WTC11 (cell line): ENCODE measurements around the gene TMEM174. TPM values are rescaled to one million over a fixed set of nuclear protein-coding genes. Genes with fewer than 3 reads are reported as not detected.
A peak's percentile ranks its signal among the peaks of the same experiment; 100 is the strongest.

Experiments used
- ATAC-seq: fragments of 200-7000 bp; cut with Tn5 transposase; 2 replicates; pipeline ENCODE4 v1.10.0; 2021; ENCODE audit warnings: mild to moderate bottlenecking, moderate library complexity
- CTCF ChIA-PET: fragments of 300-600 bp; sonication (Branson Sonifier 250); formaldehyde crosslinking; loops from one replicate; lab custom pipeline; 2021; ENCODE audit warnings: antibody characterized with exemption; lab: Charles Lee
- POLR2A ChIA-PET: fragments of 350-600 bp; sonication (Branson Sonifier 250); formaldehyde crosslinking; loops from one replicate; lab custom pipeline; 2021; ENCODE audit warnings: antibody characterized with exemption; lab: Charles Lee
- DNase-seq: peaks from one replicate; pipeline ENCODE4 v3.0.0; 2021; ENCODE audit warnings: low spot score
- H3K27ac Mint-ChIP-seq: 2 replicates; pipeline ENCODE4 v1.8.0; 2021; ENCODE audit warnings: mixed read lengths
- H3K27me3 Mint-ChIP-seq: 2 replicates; pipeline ENCODE4 v1.8.0; 2021; ENCODE audit warnings: low read depth, mild to moderate bottlenecking, moderate library complexity, mixed read lengths
- H3K36me3 Mint-ChIP-seq: 2 replicates; pipeline ENCODE4 v1.8.0; 2021; ENCODE audit warnings: mixed read lengths
- H3K4me1 Mint-ChIP-seq: 2 replicates; pipeline ENCODE4 v1.8.0; 2022; ENCODE audit warnings: mixed read lengths
- H3K4me3 Mint-ChIP-seq: 2 replicates; pipeline ENCODE4 v1.8.0; 2021; ENCODE audit warnings: mild to moderate bottlenecking, moderate library complexity, mixed read lengths
- H3K9me3 Mint-ChIP-seq: 2 replicates; pipeline ENCODE4 v1.8.0; 2021; ENCODE audit warnings: mixed read lengths
- ARID4B ChIP-seq: sonication (generic); formaldehyde crosslinking; IDR thresholded peaks from 2 replicates; pipeline ENCODE4 v1.8.0; 2023; ENCODE audit warnings: missing genetic modification reagents, mild to moderate bottlenecking, borderline replicate concordance
- CREM ChIP-seq: sonication (generic); formaldehyde crosslinking; IDR thresholded peaks from 2 replicates; pipeline ENCODE4 v1.8.1; 2022; ENCODE audit warnings: mild to moderate bottlenecking, missing genetic modification reagents, moderate library complexity
- E2F4 ChIP-seq: sonication (generic); formaldehyde crosslinking; IDR thresholded peaks from 2 replicates; pipeline ENCODE4 v1.8.1; 2022; ENCODE audit warnings: low read depth, mild to moderate bottlenecking, moderate library complexity, missing genetic modification reagents, borderline replicate concordance
- FOXP1 ChIP-seq: sonication (generic); formaldehyde crosslinking; IDR thresholded peaks from 2 replicates; pipeline ENCODE4 v1.8.0; 2022; ENCODE audit warnings: missing genetic modification reagents, mild to moderate bottlenecking, moderate library complexity, borderline replicate concordance
- GABPB1 ChIP-seq: sonication (generic); formaldehyde crosslinking; IDR thresholded peaks from 2 replicates; pipeline ENCODE4 v1.8.1; 2023; ENCODE audit warnings: mild to moderate bottlenecking, missing genetic modification reagents
- GRHL2 ChIP-seq: fragments of 250-450 bp; sonication (Bioruptor Pico); IDR thresholded peaks from 2 replicates; pipeline ENCODE4 v1.8.0; 2022; ENCODE audit warnings: mild to moderate bottlenecking, moderate library complexity; ENCODE audit not compliant: insufficient replicate concordance, severe bottlenecking
- JUN ChIP-seq: sonication (generic); formaldehyde crosslinking; IDR thresholded peaks from 2 replicates; pipeline ENCODE4 v1.8.0; 2023; ENCODE audit warnings: mild to moderate bottlenecking, missing genetic modification reagents
- PRRX2 ChIP-seq: fragments of 250-450 bp; sonication (Bioruptor Pico); IDR thresholded peaks from 2 replicates; pipeline ENCODE4 v1.8.0; 2021; ENCODE audit warnings: mild to moderate bottlenecking
- SMAD3 ChIP-seq: sonication (generic); formaldehyde crosslinking; IDR thresholded peaks from 2 replicates; pipeline ENCODE4 v1.8.0; 2022; ENCODE audit warnings: missing genetic modification reagents, mild to moderate bottlenecking, borderline replicate concordance
- USF2 ChIP-seq: sonication (generic); formaldehyde crosslinking; IDR thresholded peaks from 2 replicates; pipeline ENCODE4 v1.8.1; 2023; ENCODE audit warnings: mild to moderate bottlenecking, missing genetic modification reagents, moderate library complexity
- ZNF219 ChIP-seq: sonication (generic); formaldehyde crosslinking; IDR thresholded peaks from 2 replicates; pipeline ENCODE4 v1.8.0; 2023; ENCODE audit warnings: missing genetic modification reagents, mild to moderate bottlenecking, borderline replicate concordance
- ZNF671 ChIP-seq: fragments of 250-450 bp; sonication (Bioruptor Pico); IDR thresholded peaks from 2 replicates; pipeline ENCODE4 v1.8.0; 2021; ENCODE audit warnings: mild to moderate bottlenecking
- total RNA-seq: library from RNA; stranded (reverse); gene quantifications from 3 replicates; pipeline ENCODE4 v1.2.3, GENCODE V29; 2021
- TF ChIP-seq, protein P1 (sequence below): sonication (generic); formaldehyde crosslinking; IDR thresholded peaks from 2 replicates; pipeline ENCODE4 v1.8.0; 2022; ENCODE audit warnings: mild to moderate bottlenecking, missing genetic modification reagents
- TF ChIP-seq, protein P2 (sequence below): sonication (generic); formaldehyde crosslinking; IDR thresholded peaks from 2 replicates; pipeline ENCODE4 v1.8.0; 2023; ENCODE audit warnings: mild to moderate bottlenecking, missing genetic modification reagents
- TF ChIP-seq, protein P3 (sequence below): sonication (generic); formaldehyde crosslinking; IDR thresholded peaks from 2 replicates; pipeline ENCODE4 v1.8.1; 2022; ENCODE audit warnings: mild to moderate bottlenecking, missing genetic modification reagents, moderate library complexity, borderline replicate concordance

TMEM174 gene
- total RNA-seq, 1 experiment from 2014 or later: not detected

GRCh38 chr5:73188764-73189531 lies 16.0 kb downstream of the TMEM174 start:
- Mint-ChIP-seq H3K27me3 (no peaks in the 10 kb centered on the region), H3K4me1 (peaks cover 20% of the 10 kb centered on the region), H3K27ac (no peak overlapping the region)
- TF ChIP-seq PRRX2 (no peak), GRHL2 (no peak), ARID4B (no peak), USF2 (CRISPR knock-in tag) (0 out of 2 replicates have a peak, but pooled peaks have one; percentile 15), SMAD3 (CRISPR knock-in tag) (no peak), ZNF219 (CRISPR knock-in tag) (no peak), FOXP1 (CRISPR knock-in tag) (no peak), ZNF671 (no peak), CREM (CRISPR knock-in tag) (no peak), JUN (no peak), GABPB1 (CRISPR knock-in tag) (no peak), E2F4 (CRISPR knock-in tag) (no peak)
- TF ChIP-seq, protein P1, sequence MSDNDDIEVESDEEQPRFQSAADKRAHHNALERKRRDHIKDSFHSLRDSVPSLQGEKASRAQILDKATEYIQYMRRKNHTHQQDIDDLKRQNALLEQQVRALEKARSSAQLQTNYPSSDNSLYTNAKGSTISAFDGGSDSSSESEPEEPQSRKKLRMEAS (CRISPR knock-in tag): peak; percentile 39; the same call in 1 of the 2 replicates
- TF ChIP-seq, protein P2, sequence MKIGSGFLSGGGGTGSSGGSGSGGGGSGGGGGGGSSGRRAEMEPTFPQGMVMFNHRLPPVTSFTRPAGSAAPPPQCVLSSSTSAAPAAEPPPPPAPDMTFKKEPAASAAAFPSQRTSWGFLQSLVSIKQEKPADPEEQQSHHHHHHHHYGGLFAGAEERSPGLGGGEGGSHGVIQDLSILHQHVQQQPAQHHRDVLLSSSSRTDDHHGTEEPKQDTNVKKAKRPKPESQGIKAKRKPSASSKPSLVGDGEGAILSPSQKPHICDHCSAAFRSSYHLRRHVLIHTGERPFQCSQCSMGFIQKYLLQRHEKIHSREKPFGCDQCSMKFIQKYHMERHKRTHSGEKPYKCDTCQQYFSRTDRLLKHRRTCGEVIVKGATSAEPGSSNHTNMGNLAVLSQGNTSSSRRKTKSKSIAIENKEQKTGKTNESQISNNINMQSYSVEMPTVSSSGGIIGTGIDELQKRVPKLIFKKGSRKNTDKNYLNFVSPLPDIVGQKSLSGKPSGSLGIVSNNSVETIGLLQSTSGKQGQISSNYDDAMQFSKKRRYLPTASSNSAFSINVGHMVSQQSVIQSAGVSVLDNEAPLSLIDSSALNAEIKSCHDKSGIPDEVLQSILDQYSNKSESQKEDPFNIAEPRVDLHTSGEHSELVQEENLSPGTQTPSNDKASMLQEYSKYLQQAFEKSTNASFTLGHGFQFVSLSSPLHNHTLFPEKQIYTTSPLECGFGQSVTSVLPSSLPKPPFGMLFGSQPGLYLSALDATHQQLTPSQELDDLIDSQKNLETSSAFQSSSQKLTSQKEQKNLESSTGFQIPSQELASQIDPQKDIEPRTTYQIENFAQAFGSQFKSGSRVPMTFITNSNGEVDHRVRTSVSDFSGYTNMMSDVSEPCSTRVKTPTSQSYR (CRISPR knock-in tag): no peak
- TF ChIP-seq, protein P3, sequence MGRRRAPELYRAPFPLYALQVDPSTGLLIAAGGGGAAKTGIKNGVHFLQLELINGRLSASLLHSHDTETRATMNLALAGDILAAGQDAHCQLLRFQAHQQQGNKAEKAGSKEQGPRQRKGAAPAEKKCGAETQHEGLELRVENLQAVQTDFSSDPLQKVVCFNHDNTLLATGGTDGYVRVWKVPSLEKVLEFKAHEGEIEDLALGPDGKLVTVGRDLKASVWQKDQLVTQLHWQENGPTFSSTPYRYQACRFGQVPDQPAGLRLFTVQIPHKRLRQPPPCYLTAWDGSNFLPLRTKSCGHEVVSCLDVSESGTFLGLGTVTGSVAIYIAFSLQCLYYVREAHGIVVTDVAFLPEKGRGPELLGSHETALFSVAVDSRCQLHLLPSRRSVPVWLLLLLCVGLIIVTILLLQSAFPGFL (CRISPR knock-in tag): no peak
- TF ChIP-seq, all 79 proteins: peak for 2
- no peak overlapping the region for H3K4me3 Mint-ChIP-seq
- POLR2A ChIA-PET: interaction anchor here (1.4 kb wide), 1 partner anchor 27 kb away, joined by 5 read pairs; no protein-coding TSS in a partner anchor
- CTCF ChIA-PET: interaction anchor here (1.2 to 2.6 kb wide), 5 partner anchors 11 to 76 kb away, joined by 3 to 17 read pairs (median 8); no protein-coding TSS in a partner anchor
- peaks cover 10% of the 10 kb centered on the region for H3K36me3 Mint-ChIP-seq
- ATAC-seq: peak; percentile 85
- no peak for DNase-seq
- H3K9me3 Mint-ChIP-seq: peaks cover 10% of the 10 kb centered on the region
